Left lung (tissue), 10 donors: Measurements from ENCODE around the gene THEMIS2. TPM values are rescaled to one million over a fixed set of nuclear protein-coding genes. Genes with fewer than 3 reads are reported as not detected.

Source experiments
- ATAC-seq: fragments of 200-7000 bp; cut with Tn5 transposase; one replicate; pipeline ENCODE4 v1.9.1; 2020; ENCODE audit warnings: moderate library complexity
- DNase-seq, 4 donors: peaks; one replicate each; pipeline ENCODE4 v3.0.0-alpha.2; 2013 to 2020
- H3K27ac ChIP-seq, 2 donors: fragments of 200-600 bp; sonication (generic) in 1 of 2; one replicate each; pipeline versions ENCODE4 v1.5.0 to v1.8.0; 2020 to 2021
- H3K27me3 ChIP-seq, 2 donors: fragments of 200-600 bp; sonication (generic) in 1 of 2; one replicate each; pipeline versions ENCODE4 v1.5.0 to v1.8.0; 2020 to 2021
- H3K36me3 ChIP-seq, 2 donors: fragments of 200-600 bp; sonication (generic) in 1 of 2; one replicate each; pipeline versions ENCODE4 v1.5.0 to v1.8.0; 2020 to 2021
- H3K4me1 ChIP-seq, 2 donors: fragments of 200-600 bp; one replicate each; pipeline ENCODE4 v1.8.0; 2021
- H3K4me3 ChIP-seq, 2 donors: fragments of 200-600 bp; sonication (generic) in 1 of 2; one replicate each; pipeline versions ENCODE4 v1.5.0 to v1.8.0; 2020 to 2021; ENCODE audit warnings: mild to moderate bottlenecking in 1 of 2
- H3K9me3 ChIP-seq, 2 donors: fragments of 200-600 bp; sonication (generic) in 1 of 2; one replicate each; pipeline versions ENCODE4 v1.5.0 to v1.8.0; 2020 to 2021
- CTCF ChIP-seq, 2 donors: fragments of 200-600 bp; sonication (generic) in 1 of 2; IDR thresholded peaks; one replicate each; pipeline versions ENCODE4 v1.5.0 to v1.8.0; 2021; ENCODE audit warnings: antibody characterized with exemption in 2 of 2
- intact Hi-C, 2 donors: fragments of 100-400 bp; cut with DNase I; formaldehyde crosslinking; loops; one replicate each; pipeline versions ENCODE4 v1.11.2 to v1.14.2; 2022
- polyA plus RNA-seq, 6 donors: library from polyadenylated mRNA; unstranded; fragments of 120-200 nt; gene quantifications; one replicate each; pipeline ENCODE4 v1.2.1, GENCODE V29; 2013; ENCODE audit not compliant: insufficient read length in 6 of 6
- total RNA-seq, 2 donors: library from RNA; stranded (reverse); fragmentation: NEBNext Ultra II Directional; extraction: Animal tissue kit (Norgen Biotek cat#: 25700); gene quantifications; one replicate each; pipeline ENCODE4 v1.2.1, GENCODE V29; 2021
- donor health status: DM: no; HTN: yes; CAD: no.
- donor health status: DM: no; HTN: no; CAD: no.

Gene THEMIS2
- total and polyA plus RNA-seq, 8 donors = 5.7 to 110 (median 7.1) TPM

GRCh38 chr1:27862671-27863537, 9.4 kb upstream of the THEMIS2 start:
- Histone ChIP-seq H3K27ac (peak overlapping the region; percentile 79 to 96), H3K9me3 (no peaks in the 10 kb centered on the region), H3K36me3 (no peaks in the 10 kb centered on the region), H3K27me3 (no peaks in the 10 kb centered on the region), H3K4me1 (peaks cover 6 to 64% of the 10 kb centered on the region in 2 donors), H3K4me3 (peak overlapping the region in 1 of 2 donors; percentile 27)
- DNase-seq (peak in 2 of 4 donors; percentile 75 to 85), ATAC-seq (peak; percentile 80)
- TF ChIP-seq CTCF (IDR thresholded peaks at IDR 0.05) = no peak
- intact Hi-C loops = no loop called here

DNA sequence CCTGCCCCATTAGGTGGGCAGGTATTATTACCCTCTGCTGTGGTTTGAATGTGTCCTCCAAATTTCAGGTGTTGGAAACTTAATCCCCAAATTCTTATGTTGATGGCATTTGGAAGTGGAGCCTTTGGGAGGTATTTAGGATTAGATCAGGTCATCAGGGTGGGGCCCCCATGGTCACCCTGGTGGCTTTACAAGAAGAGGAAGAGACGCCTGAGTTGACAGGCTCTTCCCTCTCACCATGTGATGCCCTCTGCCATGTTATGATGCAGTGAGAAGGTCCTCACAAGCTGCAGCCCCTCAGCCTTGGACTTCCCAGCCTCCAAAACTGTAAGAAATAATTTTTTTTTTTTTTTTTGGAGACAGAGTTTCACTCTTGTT, 8.8 kb upstream of the THEMIS2 start:
- ATAC-seq (peak; percentile 61), DNase-seq (peak in 1 of 4 donors; percentile 73)
- Histone ChIP-seq H3K27me3 (no peaks in the 10 kb centered on the region), H3K36me3 (no peaks in the 10 kb centered on the region), H3K9me3 (no peaks in the 10 kb centered on the region), H3K4me3 (no peak overlapping the region), H3K27ac (peak overlapping the region; percentile 79 to 96), H3K4me1 (peaks cover 1 to 64% of the 10 kb centered on the region in 2 donors)
- no peak for TF ChIP-seq CTCF (IDR thresholded peaks at IDR 0.05)
- intact Hi-C loops = no loop called here

- peak overlapping the region; percentile 79 to 96 for H3K27ac ChIP-seq
- no peak overlapping the region for H3K4me3 ChIP-seq
- no peak for DNase-seq
- intact Hi-C loops = no loop called here
- TF ChIP-seq CTCF (IDR thresholded peaks at IDR 0.05) = no peak
- H3K36me3 ChIP-seq = no peaks in the 10 kb centered on the region
- peak; percentile 56 for ATAC-seq
- H3K4me1 ChIP-seq = peaks cover 0 to 64% of the 10 kb centered on the region in 2 donors
- H3K27me3 ChIP-seq = no peaks in the 10 kb centered on the region
- no peaks in the 10 kb centered on the region for H3K9me3 ChIP-seq
These were observed 8.0 kb upstream of the THEMIS2 start for GRCh38 chr1:27864264-27864895.

GRCh38 chr1:27865821-27866220, 6.5 kb upstream of the THEMIS2 start:
- Histone ChIP-seq H3K27ac (peak overlapping the region in 1 of 2 donors; percentile 96), H3K36me3 (no peaks in the 10 kb centered on the region), H3K4me3 (no peak overlapping the region), H3K27me3 (no peaks in the 10 kb centered on the region), H3K4me1 (peaks cover 0 to 63% of the 10 kb centered on the region in 2 donors), H3K9me3 (no peaks in the 10 kb centered on the region)
- ATAC-seq = no peak
- intact Hi-C loops = no loop called here
- no peak for DNase-seq
- TF ChIP-seq CTCF (IDR thresholded peaks at IDR 0.05) = no peak

- peak in 1 of 4 donors; percentile 31 for DNase-seq
- intact Hi-C loops = no loop called here
- ATAC-seq = no peak
- TF ChIP-seq CTCF (IDR thresholded peaks at IDR 0.05) = no peak
- peak overlapping the region in 1 of 2 donors; percentile 90 for H3K27ac ChIP-seq
- H3K9me3 ChIP-seq = no peaks in the 10 kb centered on the region
- no peak overlapping the region for H3K4me3 ChIP-seq
- peaks cover 0 to 53% of the 10 kb centered on the region in 2 donors for H3K4me1 ChIP-seq
- H3K27me3 ChIP-seq = no peaks in the 10 kb centered on the region
- no peaks in the 10 kb centered on the region for H3K36me3 ChIP-seq
These were observed 3.8 kb upstream of the THEMIS2 start for GRCh38 chr1:27868556-27868931.
